Dendritic cell treated with granulocyte-macrophage colony-stimulating factor and Interleukin-4, amounts not matched to agents 40 ng/mL and 50 ng/mL, for 4 days (primary cell): ENCODE measurements around the gene CILP.

Experiments used
- H3K27ac Mint-ChIP-seq: one replicate; pipeline ENCODE4 v1.8.0; 2022; ENCODE audit warnings: mild to moderate bottlenecking, mixed read lengths
- H3K27me3 Mint-ChIP-seq: one replicate; pipeline ENCODE4 v1.8.0; 2022; ENCODE audit warnings: mild to moderate bottlenecking, mixed read lengths
- H3K36me3 Mint-ChIP-seq: one replicate; pipeline ENCODE4 v1.8.0; 2022; ENCODE audit warnings: low read depth, mixed read lengths
- H3K4me1 Mint-ChIP-seq: one replicate; pipeline ENCODE4 v1.8.0; 2022; ENCODE audit warnings: low read depth, mixed read lengths
- H3K4me3 Mint-ChIP-seq: one replicate; pipeline ENCODE4 v1.8.0; 2022; ENCODE audit warnings: mild to moderate bottlenecking, moderate library complexity, mixed read lengths
- H3K9me3 Mint-ChIP-seq: one replicate; pipeline ENCODE4 v1.8.0; 2022; ENCODE audit warnings: mixed read lengths
- intact Hi-C: fragments of 100-400 bp; cut with micrococcal nuclease; formaldehyde crosslinking; loops from one replicate; pipeline ENCODE4 v1.15.0; 2022

Gene CILP

DNA sequence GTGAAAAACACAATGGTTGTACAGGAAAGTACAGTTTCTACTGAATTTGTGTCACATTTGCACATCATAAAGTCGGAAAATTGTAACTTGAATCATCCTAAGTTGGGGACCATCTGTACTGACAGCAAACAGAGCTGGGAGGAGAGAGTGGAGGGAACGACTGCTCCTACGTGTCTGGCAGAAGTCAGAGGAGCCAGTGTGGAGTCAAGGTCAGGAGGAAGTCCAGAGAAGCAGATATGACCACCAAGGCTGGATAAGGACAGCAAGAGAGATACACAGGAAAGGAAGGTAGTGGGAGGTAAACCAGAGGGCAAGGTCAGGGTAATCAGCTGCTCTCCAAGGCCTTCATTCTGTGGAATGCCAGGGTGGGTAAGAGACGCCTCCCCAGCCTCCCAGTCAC is 2.7 kb upstream of the CILP start:
- H3K27ac Mint-ChIP-seq, result no peak overlapping the region
- H3K36me3 Mint-ChIP-seq, result no peaks in the 10 kb centered on the region
- no peaks in the 10 kb centered on the region for H3K27me3 Mint-ChIP-seq
- H3K4me3 Mint-ChIP-seq, result no peak overlapping the region
- intact Hi-C loops, result no loop called here
- H3K4me1 Mint-ChIP-seq, result no peaks in the 10 kb centered on the region
- no peaks in the 10 kb centered on the region for H3K9me3 Mint-ChIP-seq

- H3K9me3 Mint-ChIP-seq, result no peaks in the 10 kb centered on the region
- H3K27ac Mint-ChIP-seq, result no peak overlapping the region
- no peaks in the 10 kb centered on the region for H3K36me3 Mint-ChIP-seq
- intact Hi-C loops, result no loop called here
- H3K4me3 Mint-ChIP-seq, result no peak overlapping the region
- no peaks in the 10 kb centered on the region for H3K4me1 Mint-ChIP-seq
- no peaks in the 10 kb centered on the region for H3K27me3 Mint-ChIP-seq
Observed at GRCh38 chr15:65213241-65213640, 2.0 kb upstream of the CILP start.

DNA sequence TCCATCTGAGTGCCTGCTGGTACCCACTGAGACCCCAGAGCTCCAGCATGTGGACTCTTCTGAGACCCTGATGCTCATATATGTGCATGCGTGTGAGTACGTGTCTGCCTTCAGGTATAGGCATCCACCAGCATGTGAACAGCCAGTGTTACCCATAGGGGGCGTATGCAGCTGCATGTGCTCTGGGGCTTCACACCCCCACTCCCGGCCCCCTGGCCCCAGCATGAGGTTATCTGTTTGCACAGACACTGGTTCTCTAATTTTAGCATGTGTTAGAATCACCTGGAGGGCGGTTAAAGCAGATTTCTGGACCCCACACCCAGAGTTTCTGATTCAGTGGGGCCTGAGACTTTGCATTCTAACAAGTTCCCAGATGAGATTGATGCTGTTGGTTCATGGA is 824 bp upstream of the CILP start:
- Mint-ChIP-seq H3K36me3 (no peaks in the 10 kb centered on the region), H3K4me3 (no peak overlapping the region), H3K27ac (no peak overlapping the region), H3K9me3 (no peaks in the 10 kb centered on the region), H3K27me3 (no peaks in the 10 kb centered on the region), H3K4me1 (no peaks in the 10 kb centered on the region)
- intact Hi-C loops, result no loop called here

GRCh38 chr15:65211482-65211982 is 259 bp upstream of the CILP start:
- no peaks in the 10 kb centered on the region for H3K27me3 Mint-ChIP-seq
- no peaks in the 10 kb centered on the region for H3K36me3 Mint-ChIP-seq
- intact Hi-C loops, result no loop called here
- no peaks in the 10 kb centered on the region for H3K9me3 Mint-ChIP-seq
- H3K27ac Mint-ChIP-seq, result no peak overlapping the region
- no peak overlapping the region for H3K4me3 Mint-ChIP-seq
- H3K4me1 Mint-ChIP-seq, result no peaks in the 10 kb centered on the region

DNA sequence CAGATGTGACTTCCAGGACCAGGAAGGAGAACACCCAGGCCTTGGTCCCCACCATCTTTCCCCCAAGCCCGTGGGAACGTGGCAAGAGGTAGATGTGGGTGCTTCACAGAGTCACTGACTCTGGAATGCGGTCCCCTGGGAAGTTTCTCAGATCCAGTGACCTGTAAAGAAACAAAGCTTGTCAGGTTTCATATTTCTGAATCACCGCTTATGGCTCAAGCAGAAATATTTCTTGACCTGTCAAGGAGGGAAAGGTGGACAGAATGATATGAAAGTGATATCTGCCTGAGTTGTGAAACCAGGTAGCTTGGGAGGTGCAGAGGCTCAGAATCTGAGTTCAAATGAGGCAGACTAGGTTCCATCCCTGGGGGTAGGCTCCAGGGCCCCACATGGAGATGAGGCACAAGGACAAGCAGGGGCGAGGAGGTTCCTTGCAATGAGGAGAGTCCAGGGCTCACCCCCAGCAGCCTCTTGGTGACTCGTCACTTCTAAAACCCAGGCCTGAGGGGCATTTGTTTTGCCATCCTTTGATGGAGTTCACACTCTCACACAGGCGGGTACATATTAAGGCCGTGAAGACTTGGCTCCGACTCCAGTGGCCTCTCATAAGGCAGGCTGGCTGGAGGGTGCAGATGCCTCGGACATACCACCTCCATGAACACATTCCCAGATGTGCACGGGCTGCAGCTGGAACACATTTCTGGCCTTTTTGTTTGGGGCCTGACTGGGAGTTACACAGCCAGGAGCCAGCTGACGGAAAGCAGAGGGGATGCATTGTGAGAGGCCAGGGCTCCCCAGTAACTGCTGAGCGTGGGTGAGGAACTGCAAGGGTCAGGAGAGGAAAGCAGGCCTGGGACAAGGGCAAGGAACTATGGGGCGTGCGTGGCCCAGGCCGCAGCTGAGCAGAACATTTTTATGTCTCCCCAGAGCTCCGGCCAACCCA is 1.3 kb downstream of the CILP start:
- H3K27ac Mint-ChIP-seq, result no peak overlapping the region

DNA sequence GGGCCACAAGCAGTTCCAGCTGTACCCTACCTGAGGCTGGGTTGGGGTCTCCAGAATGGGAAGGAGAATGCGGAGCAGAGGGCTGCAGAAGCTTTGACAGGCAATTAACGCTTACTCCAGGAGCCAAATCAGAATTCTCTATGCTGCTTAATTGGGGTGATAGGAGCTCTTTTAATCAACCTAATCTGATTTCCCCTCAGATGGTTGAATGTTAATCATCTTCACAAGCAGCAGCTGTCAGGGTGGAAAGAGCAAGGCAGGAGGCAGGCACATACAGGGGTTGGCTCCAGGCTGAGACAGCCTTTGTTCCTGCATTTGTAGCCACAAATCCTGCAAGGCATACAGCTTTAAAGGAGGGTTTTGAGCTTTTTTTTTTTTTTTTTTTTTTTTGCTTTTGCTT is 2.6 kb downstream of the CILP start:
- Mint-ChIP-seq H3K27ac (no peak overlapping the region), H3K36me3 (no peaks in the 10 kb centered on the region), H3K4me1 (no peaks in the 10 kb centered on the region), H3K4me3 (no peak overlapping the region), H3K9me3 (no peaks in the 10 kb centered on the region), H3K27me3 (no peaks in the 10 kb centered on the region)
- intact Hi-C loops, result no loop called here

More for the DNA sequence above, 1.3 kb downstream of the CILP start:
- intact Hi-C loops, result no loop called here
- no peaks in the 10 kb centered on the region for H3K36me3 Mint-ChIP-seq
- H3K4me1 Mint-ChIP-seq, result no peaks in the 10 kb centered on the region
- no peak overlapping the region for H3K4me3 Mint-ChIP-seq
- H3K27me3 Mint-ChIP-seq, result no peaks in the 10 kb centered on the region
- H3K9me3 Mint-ChIP-seq, result no peaks in the 10 kb centered on the region

- intact Hi-C loops, result no loop called here
- Mint-ChIP-seq H3K4me1 (no peaks in the 10 kb centered on the region), H3K4me3 (no peak overlapping the region), H3K27me3 (no peaks in the 10 kb centered on the region), H3K36me3 (no peaks in the 10 kb centered on the region), H3K27ac (no peak overlapping the region), H3K9me3 (no peaks in the 10 kb centered on the region)
Observed at GRCh38 chr15:65207280-65207840, 3.9 kb downstream of the CILP start.

DNA sequence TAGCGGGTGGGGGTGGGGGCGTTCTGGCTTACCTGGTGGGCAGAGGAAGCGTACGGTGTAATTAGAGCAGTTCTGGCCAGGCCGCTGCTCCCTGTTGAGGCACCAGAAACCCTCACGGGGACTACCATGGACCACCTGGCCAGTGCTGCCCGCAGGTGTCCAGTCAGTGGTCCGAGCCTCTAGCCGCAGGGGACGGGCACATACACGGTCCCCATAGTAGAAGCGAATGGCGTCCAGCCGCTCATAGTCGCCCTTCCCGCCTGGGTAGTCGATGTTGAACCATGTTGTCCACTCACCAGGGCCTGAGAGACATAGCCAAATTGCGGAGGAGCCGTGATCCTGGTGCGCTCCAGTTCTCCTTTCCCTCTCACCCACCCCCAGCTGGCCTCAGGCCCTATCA is 4.5 kb downstream of the CILP start:
- Mint-ChIP-seq H3K27ac (no peak overlapping the region), H3K36me3 (no peaks in the 10 kb centered on the region), H3K4me3 (no peak overlapping the region), H3K9me3 (no peaks in the 10 kb centered on the region), H3K4me1 (no peaks in the 10 kb centered on the region), H3K27me3 (no peaks in the 10 kb centered on the region)
- intact Hi-C loops, result no loop called here

DNA sequence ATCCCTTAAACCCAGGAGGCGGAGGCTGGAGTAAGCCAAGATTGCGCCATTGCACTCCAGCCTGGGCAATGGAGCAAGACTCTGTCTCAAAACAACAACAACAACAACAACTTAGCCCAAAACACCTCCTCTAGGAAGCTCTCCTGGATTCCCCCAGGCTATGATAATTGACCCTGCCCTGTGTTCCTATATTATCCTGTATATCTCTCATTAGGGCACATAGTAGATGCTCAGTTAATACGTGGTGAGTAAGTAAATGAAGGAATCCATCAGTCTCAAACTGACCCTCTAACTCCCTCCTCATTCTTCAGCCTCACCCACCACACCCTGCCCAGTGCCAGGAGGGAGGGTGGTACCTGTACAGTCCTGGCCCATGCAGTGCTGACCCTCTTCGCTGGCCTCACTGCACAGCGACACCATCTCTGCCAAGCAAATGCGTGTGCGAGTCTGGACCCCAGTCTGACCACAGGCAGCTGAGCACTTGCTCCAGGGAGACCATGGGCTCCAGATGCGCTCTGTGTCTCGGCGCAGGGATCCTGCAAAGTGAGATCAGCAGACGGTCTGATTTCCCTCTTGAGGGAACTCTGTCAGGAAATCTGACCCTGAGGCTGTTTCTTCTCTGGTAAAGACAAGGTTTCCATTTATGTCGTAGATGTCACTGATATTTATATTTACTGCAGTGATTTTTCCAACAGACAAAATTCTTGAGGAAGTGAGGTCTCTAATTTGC is 6.2 kb downstream of the CILP start:
- Mint-ChIP-seq H3K27ac (no peak overlapping the region), H3K27me3 (no peaks in the 10 kb centered on the region), H3K9me3 (no peaks in the 10 kb centered on the region), H3K4me1 (no peaks in the 10 kb centered on the region), H3K36me3 (no peaks in the 10 kb centered on the region), H3K4me3 (no peak overlapping the region)
- intact Hi-C loops, result no loop called here

GRCh38 chr15:65204236-65204930 is 6.9 kb downstream of the CILP start:
- H3K36me3 Mint-ChIP-seq, result no peaks in the 10 kb centered on the region
- no peaks in the 10 kb centered on the region for H3K9me3 Mint-ChIP-seq
- H3K27ac Mint-ChIP-seq, result no peak overlapping the region
- no peaks in the 10 kb centered on the region for H3K27me3 Mint-ChIP-seq
- no peaks in the 10 kb centered on the region for H3K4me1 Mint-ChIP-seq
- no peak overlapping the region for H3K4me3 Mint-ChIP-seq
- intact Hi-C loops, result no loop called here

GRCh38 chr15:65201918-65202317 is 9.4 kb downstream of the CILP start:
- intact Hi-C loops, result no loop called here
- no peaks in the 10 kb centered on the region for H3K36me3 Mint-ChIP-seq
- no peaks in the 10 kb centered on the region for H3K9me3 Mint-ChIP-seq
- H3K27me3 Mint-ChIP-seq, result no peaks in the 10 kb centered on the region
- no peak overlapping the region for H3K4me3 Mint-ChIP-seq
- no peaks in the 10 kb centered on the region for H3K4me1 Mint-ChIP-seq
- H3K27ac Mint-ChIP-seq, result no peak overlapping the region

- Mint-ChIP-seq H3K36me3 (no peaks in the 10 kb centered on the region), H3K4me3 (no peak overlapping the region), H3K9me3 (no peaks in the 10 kb centered on the region), H3K4me1 (no peaks in the 10 kb centered on the region), H3K27me3 (no peaks in the 10 kb centered on the region), H3K27ac (no peak overlapping the region)
- intact Hi-C loops, result no loop called here
Observed at GRCh38 chr15:65198571-65198970, 12.7 kb downstream of the CILP start.

DNA sequence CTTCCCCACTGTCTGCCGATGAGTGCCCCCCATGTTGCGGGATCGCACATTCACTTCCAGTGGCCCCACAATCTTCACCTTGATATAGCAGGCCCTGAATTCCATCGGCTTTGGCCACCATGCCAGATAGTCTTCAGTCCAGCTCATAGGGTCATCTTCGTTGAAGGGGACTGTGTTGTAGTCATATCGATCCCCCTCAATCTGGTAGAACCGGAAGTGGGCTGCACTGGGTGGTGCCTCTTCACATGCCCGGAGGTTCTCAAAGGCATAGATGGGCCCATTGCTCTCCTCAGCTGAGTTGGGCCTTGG is 14.0 kb downstream of the CILP start:
- Mint-ChIP-seq H3K36me3 (no peaks in the 10 kb centered on the region), H3K27me3 (no peaks in the 10 kb centered on the region), H3K9me3 (no peaks in the 10 kb centered on the region), H3K4me3 (no peak overlapping the region), H3K27ac (no peak overlapping the region), H3K4me1 (no peaks in the 10 kb centered on the region)
- intact Hi-C loops, result no loop called here
